ENCODE results near the gene SDCCAG8. TPM values are rescaled to one million over a fixed set of nuclear protein-coding genes. Genes with fewer than 3 reads are reported as not detected.

SDCCAG8 gene
- total RNA-seq, 1 donor from 2014 or later: 21.4 TPM

DNA sequence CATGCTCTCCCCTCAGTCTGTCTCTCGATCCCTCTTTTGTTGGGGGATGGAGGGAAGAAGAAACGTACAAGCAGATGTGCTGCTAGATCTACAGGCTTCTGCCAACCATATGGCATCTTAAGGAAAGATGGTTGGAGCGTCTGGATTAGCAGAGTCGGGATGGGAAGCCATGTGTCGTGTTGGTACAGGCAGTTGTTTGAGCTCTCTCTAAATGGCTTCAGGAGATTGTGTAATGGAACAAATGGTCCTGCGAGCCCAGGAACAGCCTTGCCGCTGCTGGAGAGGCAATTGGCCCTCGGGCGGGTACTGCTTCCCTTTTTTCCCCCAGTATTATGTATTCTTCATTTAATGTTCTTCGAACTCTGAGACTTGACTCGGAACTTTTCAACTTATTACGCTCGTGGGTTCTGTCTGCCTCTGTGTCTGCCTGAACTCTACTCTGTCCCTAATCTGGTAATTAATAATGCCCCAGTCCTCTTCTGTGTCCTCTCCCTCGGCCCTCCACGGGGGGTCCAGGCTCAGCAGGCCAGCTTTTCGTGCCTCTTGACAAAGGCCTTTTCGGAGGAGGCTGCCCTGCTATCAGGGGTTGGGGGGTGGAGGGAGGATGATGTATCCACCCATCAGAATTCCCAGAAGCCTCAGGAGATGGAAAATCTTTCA is 215.3 kb downstream of the SDCCAG8 start:
- Histone ChIP-seq H3K27ac (replicated peaks) (no peak overlapping the region), H3K9me3 (replicated peaks) (no peaks in the 10 kb centered on the region), H3K4me3 (no peak overlapping the region), H3K36me3 (no peaks in the 10 kb centered on the region), H3K4me1 (peaks cover 17% of the 10 kb centered on the region), H3K27me3 (ENCODE audit: low read depth) (no peaks in the 10 kb centered on the region)
- no peak for DNase-seq
- intact Hi-C loops (cut with micrococcal nuclease): no loop called here
- no peak for TF ChIP-seq CTCF (IDR thresholded peaks at IDR 0.05; ENCODE audit: borderline replicate concordance)

GRCh38 chr1:243471754-243472745 is 216.2 kb downstream of the SDCCAG8 start:
- Histone ChIP-seq H3K36me3 (no peaks in the 10 kb centered on the region), H3K27me3 (ENCODE audit: low read depth) (no peaks in the 10 kb centered on the region), H3K4me1 (peaks cover 17% of the 10 kb centered on the region), H3K9me3 (replicated peaks) (no peaks in the 10 kb centered on the region), H3K4me3 (no peak overlapping the region), H3K27ac (replicated peaks) (no peak overlapping the region)
- no peak for DNase-seq
- intact Hi-C loops (cut with micrococcal nuclease): no loop called here
- TF ChIP-seq CTCF (IDR thresholded peaks at IDR 0.05; ENCODE audit: borderline replicate concordance): no peak

- no peaks in the 10 kb centered on the region for H3K27me3 ChIP-seq (ENCODE audit: low read depth)
- DNase-seq: no peak
- no peaks in the 10 kb centered on the region for H3K9me3 ChIP-seq (replicated peaks)
- H3K4me1 ChIP-seq: peaks cover 17% of the 10 kb centered on the region
- no peak for TF ChIP-seq CTCF (IDR thresholded peaks at IDR 0.05; ENCODE audit: borderline replicate concordance)
- no peaks in the 10 kb centered on the region for H3K36me3 ChIP-seq
- no peak overlapping the region for H3K27ac ChIP-seq (replicated peaks)
- intact Hi-C loops (cut with micrococcal nuclease): no loop called here
- peak overlapping the region; percentile 55 for H3K4me3 ChIP-seq
Observed at GRCh38 chr1:243473227-243474135, 217.6 kb downstream of the SDCCAG8 start.

- intact Hi-C loops (cut with micrococcal nuclease): no loop called here
- TF ChIP-seq CTCF (IDR thresholded peaks at IDR 0.05; ENCODE audit: borderline replicate concordance): no peak
- H3K4me1 ChIP-seq: peaks cover 17% of the 10 kb centered on the region
- H3K27me3 ChIP-seq (ENCODE audit: low read depth): no peaks in the 10 kb centered on the region
- DNase-seq: no peak
- no peaks in the 10 kb centered on the region for H3K9me3 ChIP-seq (replicated peaks)
- H3K4me3 ChIP-seq: peak overlapping the region; percentile 55
- H3K36me3 ChIP-seq: no peaks in the 10 kb centered on the region
- H3K27ac ChIP-seq (replicated peaks): no peak overlapping the region
Observed at GRCh38 chr1:243474136-243474881, 218.5 kb downstream of the SDCCAG8 start.
